Vagina (tissue), 2 donors: ENCODE data around the gene CDK14. TPM values are rescaled to one million over a fixed set of nuclear protein-coding genes. Genes with fewer than 3 reads are reported as not detected.

Experiments
- DNase-seq, 2 donors: peaks; one replicate each; pipeline ENCODE4 v3.0.0-alpha.2; 2017; ENCODE audit errors: extremely low spot score in 2 of 2
- H3K27ac ChIP-seq: fragments of 200-600 bp; sonication (generic); one replicate; pipeline ENCODE4 v1.5.1; 2019
- H3K27me3 ChIP-seq: fragments of 200-600 bp; sonication (generic); one replicate; pipeline ENCODE4 v1.5.1; 2019
- H3K36me3 ChIP-seq, 2 donors: fragments of 200-600 bp; sonication (generic); one replicate each; pipeline ENCODE4 v1.5.1; 2017 to 2019
- H3K4me1 ChIP-seq: fragments of 200-600 bp; sonication (generic); one replicate; pipeline ENCODE4 v1.5.1; 2019
- H3K4me3 ChIP-seq, 2 donors: fragments of 200-600 bp; sonication (generic); 1 replicate in 1 of 2; 2 replicates in 1 of 2; pipeline ENCODE4 v1.5.1; 2016 to 2019
- H3K9me3 ChIP-seq: fragments of 200-600 bp; sonication (generic); one replicate; pipeline ENCODE4 v1.5.1; 2019
- POLR2A ChIP-seq, 2 donors: fragments of 450-650 bp; IDR thresholded peaks; one replicate each; pipeline ENCODE4 v1.6.1; 2017; ENCODE audit warnings: antibody characterized with exemption in 2 of 2, mild to moderate bottlenecking in 2 of 2, moderate library complexity in 2 of 2
- POLR2AphosphoS5 ChIP-seq, 2 donors: sonication (generic); formaldehyde crosslinking; IDR thresholded peaks; one replicate each; pipeline ENCODE4 v1.9.0; 2017; ENCODE audit warnings: antibody characterized with exemption in 2 of 2, mild to moderate bottlenecking in 2 of 2, low read depth in 1 of 2; ENCODE audit not compliant: insufficient read depth in 1 of 2
- intact Hi-C: fragments of 100-400 bp; cut with DNase I; formaldehyde crosslinking; loops from one replicate; pipeline ENCODE4 v1.15.1; 2023
- total RNA-seq: library from RNA; depleted of rRNA; stranded (reverse); fragments of >200 nt; gene quantifications from one replicate; pipeline ENCODE4 v1.2.3, GENCODE V29; 2016
- TF ChIP-seq, protein P1 (sequence below), 3 experiments: fragments of 450-650 bp in 2 of 3; fragments of 200-600 bp in 1 of 3; sonication (generic) in 1 of 3; IDR thresholded peaks; one replicate each; pipeline ENCODE4 v1.5.1; 2017 to 2019; ENCODE audit warnings: antibody characterized with exemption in 3 of 3, mild to moderate bottlenecking in 2 of 3, moderate library complexity in 2 of 3

Gene CDK14
- total RNA-seq, 1 donor from 2014 or later, result 21.6 TPM

DNA sequence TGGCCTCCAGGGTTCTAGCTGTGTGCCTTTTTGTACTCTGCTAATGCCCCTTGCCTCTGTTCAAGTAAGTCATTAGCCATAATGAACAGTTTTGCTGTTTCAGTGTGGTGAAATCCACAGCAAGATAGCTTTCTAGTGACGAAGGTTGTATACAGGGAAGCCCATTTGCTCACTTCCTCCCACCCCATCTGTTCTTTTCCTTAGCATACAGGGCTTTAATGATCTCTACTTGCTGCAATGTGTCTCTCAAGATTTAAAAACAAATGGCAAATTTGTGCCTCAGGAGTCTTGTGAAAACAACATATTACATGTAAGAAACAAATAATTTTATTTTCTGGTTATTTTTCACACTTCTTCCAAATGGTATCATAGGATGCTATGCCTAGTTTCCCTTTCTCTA lies 243.2 kb downstream of the CDK14 start:
- no peak for DNase-seq
- H3K36me3 ChIP-seq, result no peaks in the 10 kb centered on the region
- TF ChIP-seq POLR2A (IDR thresholded peaks at IDR 0.05) (no peak), POLR2AphosphoS5 (IDR thresholded peaks at IDR 0.05; ENCODE audit: insufficient read depth in 1 of 2, low read depth in 1 of 2) (no peak)
- TF ChIP-seq, protein P1, sequence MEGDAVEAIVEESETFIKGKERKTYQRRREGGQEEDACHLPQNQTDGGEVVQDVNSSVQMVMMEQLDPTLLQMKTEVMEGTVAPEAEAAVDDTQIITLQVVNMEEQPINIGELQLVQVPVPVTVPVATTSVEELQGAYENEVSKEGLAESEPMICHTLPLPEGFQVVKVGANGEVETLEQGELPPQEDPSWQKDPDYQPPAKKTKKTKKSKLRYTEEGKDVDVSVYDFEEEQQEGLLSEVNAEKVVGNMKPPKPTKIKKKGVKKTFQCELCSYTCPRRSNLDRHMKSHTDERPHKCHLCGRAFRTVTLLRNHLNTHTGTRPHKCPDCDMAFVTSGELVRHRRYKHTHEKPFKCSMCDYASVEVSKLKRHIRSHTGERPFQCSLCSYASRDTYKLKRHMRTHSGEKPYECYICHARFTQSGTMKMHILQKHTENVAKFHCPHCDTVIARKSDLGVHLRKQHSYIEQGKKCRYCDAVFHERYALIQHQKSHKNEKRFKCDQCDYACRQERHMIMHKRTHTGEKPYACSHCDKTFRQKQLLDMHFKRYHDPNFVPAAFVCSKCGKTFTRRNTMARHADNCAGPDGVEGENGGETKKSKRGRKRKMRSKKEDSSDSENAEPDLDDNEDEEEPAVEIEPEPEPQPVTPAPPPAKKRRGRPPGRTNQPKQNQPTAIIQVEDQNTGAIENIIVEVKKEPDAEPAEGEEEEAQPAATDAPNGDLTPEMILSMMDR (IDR thresholded peaks at IDR 0.05), result no peak
- no peak overlapping the region for H3K27ac ChIP-seq
- H3K9me3 ChIP-seq, result no peaks in the 10 kb centered on the region
- no peak overlapping the region for H3K4me3 ChIP-seq
- intact Hi-C loops, result no loop called here
- H3K4me1 ChIP-seq, result no peaks in the 10 kb centered on the region
- no peaks in the 10 kb centered on the region for H3K27me3 ChIP-seq

DNA sequence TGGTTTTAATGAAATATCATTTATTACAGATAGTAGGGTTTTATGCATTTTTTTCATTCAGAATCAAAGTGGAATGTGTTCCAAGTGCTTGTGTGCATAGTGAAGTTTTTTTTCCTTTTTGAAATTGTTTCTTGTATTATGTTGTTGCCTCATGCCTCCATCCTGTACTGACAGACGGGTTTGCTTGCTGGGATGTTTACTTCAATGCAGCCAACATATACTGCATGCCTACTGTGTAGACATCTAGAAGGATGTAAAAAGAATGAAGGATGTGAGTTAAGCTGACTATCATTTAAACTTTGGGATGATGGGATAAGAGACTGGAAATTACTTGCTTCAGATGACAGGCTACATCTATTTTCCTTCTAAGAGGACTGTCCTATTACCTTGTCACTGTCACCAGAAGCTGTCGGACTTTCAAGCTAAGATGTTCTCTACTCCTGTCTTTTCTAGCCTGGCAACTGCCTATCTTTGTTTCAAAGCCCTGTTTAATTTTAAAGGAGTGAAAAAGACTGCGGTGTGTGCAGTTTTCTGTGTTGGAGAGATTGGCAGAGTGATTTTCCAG lies 243.7 kb downstream of the CDK14 start:
- Histone ChIP-seq H3K27me3 (no peaks in the 10 kb centered on the region), H3K9me3 (no peaks in the 10 kb centered on the region), H3K27ac (no peak overlapping the region), H3K4me1 (no peaks in the 10 kb centered on the region), H3K4me3 (no peak overlapping the region), H3K36me3 (no peaks in the 10 kb centered on the region)
- intact Hi-C loops, result no loop called here
- no peak for DNase-seq
- TF ChIP-seq, protein P1 (IDR thresholded peaks at IDR 0.05), result no peak

DNA sequence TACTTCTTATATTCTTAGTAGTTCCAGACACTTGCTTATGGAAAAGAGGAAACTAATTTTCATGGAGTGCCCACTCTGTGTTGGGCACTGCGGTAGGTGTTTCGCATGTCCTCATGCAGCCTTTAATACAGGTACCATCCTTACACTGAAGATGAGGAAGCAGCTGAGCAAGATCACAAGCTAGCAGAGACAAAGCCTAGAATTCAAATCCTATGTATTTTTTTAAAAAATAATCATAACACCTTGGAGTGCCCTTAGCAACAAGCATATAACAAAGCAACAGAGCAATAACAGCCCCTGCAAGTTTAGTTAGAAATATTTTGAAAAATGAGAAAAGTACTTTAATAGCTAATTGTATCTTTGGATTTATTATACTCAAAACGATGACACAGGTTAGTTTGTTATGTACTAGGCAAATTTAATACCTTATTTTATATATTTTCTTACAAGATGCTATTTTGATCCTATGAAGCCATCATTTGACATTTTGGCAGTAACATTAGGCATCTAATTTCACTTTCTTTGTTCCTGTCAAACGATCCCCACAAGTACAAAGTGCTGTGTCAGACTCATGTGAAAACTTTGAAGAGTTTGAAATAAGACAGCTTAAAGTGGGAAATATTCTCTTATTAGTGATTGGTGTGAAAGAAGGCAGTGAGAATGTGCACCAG lies 245.8 kb downstream of the CDK14 start:
- intact Hi-C loops, result no loop called here
- H3K4me1 ChIP-seq, result no peaks in the 10 kb centered on the region
- no peaks in the 10 kb centered on the region for H3K36me3 ChIP-seq
- TF ChIP-seq POLR2A (IDR thresholded peaks at IDR 0.05), result no peak
- DNase-seq, result no peak
- H3K27me3 ChIP-seq, result no peaks in the 10 kb centered on the region
- H3K4me3 ChIP-seq, result no peak overlapping the region
- H3K9me3 ChIP-seq, result no peaks in the 10 kb centered on the region
- no peak overlapping the region for H3K27ac ChIP-seq

DNA sequence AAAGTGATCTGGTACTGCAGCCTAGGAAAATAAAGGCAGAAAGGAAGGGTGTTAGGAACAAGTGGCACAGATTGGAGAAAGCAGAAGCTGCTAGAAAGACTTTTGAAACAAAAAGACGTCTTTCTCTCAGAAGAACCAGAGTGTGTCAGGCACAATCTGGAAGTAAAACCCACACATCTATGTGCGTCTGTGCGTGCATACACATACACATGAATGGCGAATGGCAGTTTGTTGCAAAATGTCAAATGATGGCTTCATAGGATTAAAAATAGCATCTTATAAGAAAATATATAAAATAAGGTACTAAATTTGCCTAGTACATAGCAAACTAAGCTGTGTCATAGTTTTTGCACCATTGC lies 246.3 kb downstream of the CDK14 start:
- Histone ChIP-seq H3K4me3 (no peak overlapping the region), H3K9me3 (no peaks in the 10 kb centered on the region), H3K36me3 (no peaks in the 10 kb centered on the region), H3K4me1 (no peaks in the 10 kb centered on the region), H3K27ac (no peak overlapping the region), H3K27me3 (no peaks in the 10 kb centered on the region)
- intact Hi-C loops, result no loop called here
- no peak for DNase-seq
- no peak for TF ChIP-seq POLR2AphosphoS5 (IDR thresholded peaks at IDR 0.05; ENCODE audit: insufficient read depth in 1 of 2, low read depth in 1 of 2)
- TF ChIP-seq POLR2A (IDR thresholded peaks at IDR 0.05), result no peak
- TF ChIP-seq, protein P1 (IDR thresholded peaks at IDR 0.05), result no peak

DNA sequence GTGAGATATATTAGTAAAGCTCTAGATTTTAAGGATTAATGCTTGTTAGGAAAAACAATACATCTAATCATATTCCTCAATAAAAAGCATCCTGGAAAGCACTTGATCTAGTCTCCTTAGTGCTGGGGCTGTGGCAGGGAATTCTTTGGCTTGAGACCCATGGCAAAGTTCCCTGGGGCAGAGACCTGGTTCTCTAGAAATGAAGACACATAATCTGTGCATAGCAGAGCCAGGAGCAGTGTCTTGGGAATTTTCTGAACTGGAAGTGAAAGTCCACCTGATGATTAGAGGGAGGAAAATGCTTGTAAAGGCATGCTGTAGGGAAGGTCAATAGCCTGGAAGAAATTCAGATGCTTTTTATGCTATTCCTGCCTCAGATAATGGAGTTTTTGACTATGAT lies 247.4 kb downstream of the CDK14 start:
- Histone ChIP-seq H3K27me3 (no peaks in the 10 kb centered on the region), H3K36me3 (no peaks in the 10 kb centered on the region), H3K4me1 (no peaks in the 10 kb centered on the region), H3K27ac (no peak overlapping the region), H3K9me3 (no peaks in the 10 kb centered on the region), H3K4me3 (no peak overlapping the region)
- TF ChIP-seq POLR2AphosphoS5 (IDR thresholded peaks at IDR 0.05; ENCODE audit: insufficient read depth in 1 of 2, low read depth in 1 of 2), result no peak
- TF ChIP-seq, protein P1 (IDR thresholded peaks at IDR 0.05), result no peak
- no peak for TF ChIP-seq POLR2A (IDR thresholded peaks at IDR 0.05)
- intact Hi-C loops, result no loop called here
- DNase-seq, result no peak
